Activated CD8-positive, alpha-beta memory T cell treated with anti-CD3 and anti-CD28 coated beads, Interleukin-2, amount 50 U/mL, for 1 hour (primary cell): ENCODE measurements around the gene LNX1.

Source experiments
- DNase-seq: peaks from one replicate; pipeline ENCODE4 v3.0.0-alpha.2; 2020; ENCODE audit errors: extremely low read depth

The LNX1 gene

GRCh38 chr4:53591372-53591892, at the start of gene LNX1:
TSS of gene LNX1 (minus strand) at chr4:53591486. CDS start at chr4:53574002, 17,484 bp downstream.
- no peak for DNase-seq

GRCh38 chr4:53640576-53641453, 49.5 kb upstream of the LNX1 start:
- DNase-seq, result no peak

- DNase-seq, result no peak
These were observed 47.6 kb upstream of the LNX1 start for GRCh38 chr4:53638919-53639318.

GRCh38 chr4:53637348-53637747, 46.1 kb upstream of the LNX1 start:
- no peak for DNase-seq

GRCh38 chr4:53635697-53636483, 44.6 kb upstream of the LNX1 start:
- DNase-seq, result no peak

- DNase-seq, result no peak
These were observed 42.3 kb upstream of the LNX1 start for GRCh38 chr4:53633608-53634007.

- DNase-seq, result no peak
These were observed 38.0 kb upstream of the LNX1 start for GRCh38 chr4:53629296-53629695.

GRCh38 chr4:53626491-53626890, 35.2 kb upstream of the LNX1 start:
- DNase-seq, result no peak

GRCh38 chr4:53625888-53626287, 34.6 kb upstream of the LNX1 start:
- DNase-seq, result no peak

- DNase-seq, result no peak
These were observed 31.5 kb upstream of the LNX1 start for GRCh38 chr4:53622739-53623151.

- no peak for DNase-seq
These were observed 29.7 kb upstream of the LNX1 start for GRCh38 chr4:53620956-53621355.

- DNase-seq, result no peak
These were observed 28.1 kb upstream of the LNX1 start for GRCh38 chr4:53619431-53619830.

- DNase-seq, result no peak
These were observed 27.0 kb upstream of the LNX1 start for GRCh38 chr4:53618321-53618720.

- DNase-seq, result no peak
These were observed 25.9 kb upstream of the LNX1 start for GRCh38 chr4:53617101-53617680.

- DNase-seq, result no peak
These were observed 24.9 kb upstream of the LNX1 start for GRCh38 chr4:53616219-53616618.

- no peak for DNase-seq
These were observed 23.3 kb upstream of the LNX1 start for GRCh38 chr4:53614591-53614990.

GRCh38 chr4:53613428-53613827, 22.1 kb upstream of the LNX1 start:
- DNase-seq, result no peak

GRCh38 chr4:53608649-53609048, 17.4 kb upstream of the LNX1 start:
- no peak for DNase-seq

- no peak for DNase-seq
These were observed 17.0 kb upstream of the LNX1 start for GRCh38 chr4:53608242-53608641.

- DNase-seq, result no peak
These were observed 14.5 kb upstream of the LNX1 start for GRCh38 chr4:53605783-53606182.

- no peak for DNase-seq
These were observed 11.1 kb upstream of the LNX1 start for GRCh38 chr4:53602390-53602789.

GRCh38 chr4:53601251-53601764, 10.0 kb upstream of the LNX1 start:
- no peak for DNase-seq
